GM13976 (cell line): ENCODE measurements around the gene C21orf91.
A peak's percentile ranks its signal among the peaks of the same experiment; 100 is the strongest.

Experiments used
- DNase-seq: peaks from one replicate; pipeline ENCODE4 v3.0.0; 2012; ENCODE audit warnings: low spot score
- in situ Hi-C: fragments of 300-500 bp; cut with MboI; formaldehyde crosslinking; loops from one replicate; pipeline ENCODE4 v1.12.0; 2022; ENCODE audit warnings: low sequenced_read_pairs, mixed read lengths, inconsistent platforms; ENCODE audit not compliant: unreplicated experiment
- TF ChIP-seq, protein P1 (sequence below): IDR thresholded peaks from 2 replicates; pipeline ENCODE4 v1.5.1; 2012; ENCODE audit warnings: borderline replicate concordance, mild to moderate bottlenecking; ENCODE audit not compliant: insufficient read depth; ENCODE audit errors: extremely low read depth, missing control alignments, control extremely low read depth

Gene C21orf91

DNA sequence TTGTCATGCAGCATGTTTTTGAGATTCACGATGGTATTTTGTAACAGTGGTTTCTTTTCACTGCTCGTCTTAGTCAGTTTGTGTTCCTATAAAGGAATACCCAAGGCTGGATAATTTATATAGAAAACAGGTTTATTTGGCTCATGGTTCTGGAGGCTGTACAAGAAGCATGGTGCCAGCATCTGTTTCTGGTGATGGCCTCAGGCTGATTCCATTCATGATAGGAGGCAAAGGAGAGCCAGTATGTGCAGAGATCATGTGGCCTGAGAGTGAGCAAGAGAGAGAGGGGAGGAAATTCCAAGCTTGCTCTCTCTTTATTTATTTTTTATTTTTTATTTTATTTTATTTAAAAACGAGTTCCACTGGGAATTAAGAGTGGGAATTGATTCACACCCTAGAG lies 2.0 kb upstream of the C21orf91 start:
- TF ChIP-seq, protein P1, sequence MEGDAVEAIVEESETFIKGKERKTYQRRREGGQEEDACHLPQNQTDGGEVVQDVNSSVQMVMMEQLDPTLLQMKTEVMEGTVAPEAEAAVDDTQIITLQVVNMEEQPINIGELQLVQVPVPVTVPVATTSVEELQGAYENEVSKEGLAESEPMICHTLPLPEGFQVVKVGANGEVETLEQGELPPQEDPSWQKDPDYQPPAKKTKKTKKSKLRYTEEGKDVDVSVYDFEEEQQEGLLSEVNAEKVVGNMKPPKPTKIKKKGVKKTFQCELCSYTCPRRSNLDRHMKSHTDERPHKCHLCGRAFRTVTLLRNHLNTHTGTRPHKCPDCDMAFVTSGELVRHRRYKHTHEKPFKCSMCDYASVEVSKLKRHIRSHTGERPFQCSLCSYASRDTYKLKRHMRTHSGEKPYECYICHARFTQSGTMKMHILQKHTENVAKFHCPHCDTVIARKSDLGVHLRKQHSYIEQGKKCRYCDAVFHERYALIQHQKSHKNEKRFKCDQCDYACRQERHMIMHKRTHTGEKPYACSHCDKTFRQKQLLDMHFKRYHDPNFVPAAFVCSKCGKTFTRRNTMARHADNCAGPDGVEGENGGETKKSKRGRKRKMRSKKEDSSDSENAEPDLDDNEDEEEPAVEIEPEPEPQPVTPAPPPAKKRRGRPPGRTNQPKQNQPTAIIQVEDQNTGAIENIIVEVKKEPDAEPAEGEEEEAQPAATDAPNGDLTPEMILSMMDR = no peak
- in situ Hi-C loops = no loop called here
- DNase-seq = no peak

DNA sequence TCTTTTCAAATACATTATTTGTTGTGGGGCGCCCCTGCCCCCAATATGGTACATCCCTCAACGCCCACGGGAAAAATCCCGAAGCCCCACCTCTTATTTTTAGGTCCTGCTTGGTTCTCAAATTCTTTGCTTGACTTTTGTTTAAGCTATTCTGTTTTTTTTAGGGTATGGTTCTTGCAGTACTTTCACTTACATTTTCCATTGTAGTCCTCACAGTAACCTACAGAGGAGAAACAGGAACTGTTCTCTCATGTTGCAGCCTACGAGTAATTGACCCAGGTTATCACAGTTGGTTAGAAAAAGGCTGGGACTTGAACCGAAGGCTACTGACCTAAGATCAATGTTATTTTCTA lies 697 bp upstream of the C21orf91 start:
- in situ Hi-C loops = no loop called here
- TF ChIP-seq, protein P1 = no peak
- DNase-seq = peak; percentile 71

DNA sequence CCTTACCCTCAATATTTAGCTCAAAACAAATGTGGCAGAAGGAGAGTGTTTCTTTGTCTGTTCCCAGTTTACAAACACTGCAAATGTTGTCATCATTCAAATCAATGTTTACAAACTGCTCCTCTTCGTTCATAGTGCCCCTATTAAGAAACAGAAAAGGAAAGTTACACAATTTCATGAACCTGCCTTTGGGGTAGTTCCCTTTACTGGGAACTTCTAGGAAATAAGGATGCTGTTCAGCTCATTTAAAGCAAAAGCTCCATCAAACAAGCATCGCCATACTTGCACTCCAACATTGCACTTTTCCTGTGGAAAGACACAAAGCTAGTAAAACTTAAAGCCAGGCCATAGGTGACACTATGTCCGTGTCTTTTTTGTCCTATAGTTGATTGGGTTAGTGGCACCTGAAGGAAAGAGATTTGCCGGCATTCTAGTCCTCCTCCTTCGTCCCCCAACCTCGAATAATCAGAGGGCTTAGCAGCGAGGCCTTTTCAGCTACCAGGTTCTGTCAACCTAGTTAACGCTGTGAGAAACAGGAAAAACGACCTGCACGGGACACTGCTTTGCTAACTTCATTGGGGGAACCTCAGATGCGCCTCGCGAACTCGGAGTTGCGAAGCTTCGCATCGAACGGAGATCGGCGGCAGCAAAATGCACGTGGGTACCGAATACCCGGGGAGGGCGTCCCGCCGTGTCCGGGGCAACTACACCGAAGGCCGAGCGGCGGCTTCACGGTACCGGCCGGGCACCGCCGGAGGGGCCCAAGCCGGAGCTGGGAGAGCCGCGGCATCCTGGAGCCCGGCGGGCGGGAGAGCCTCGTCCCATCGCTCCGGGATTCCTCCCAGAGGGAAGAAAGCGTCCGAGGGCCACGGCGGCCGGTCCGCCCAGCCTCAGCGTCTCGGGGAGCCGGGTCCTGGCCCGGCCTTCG lies 706 bp downstream of the C21orf91 start:
- no peak for DNase-seq
- in situ Hi-C loops = no loop called here

DNA sequence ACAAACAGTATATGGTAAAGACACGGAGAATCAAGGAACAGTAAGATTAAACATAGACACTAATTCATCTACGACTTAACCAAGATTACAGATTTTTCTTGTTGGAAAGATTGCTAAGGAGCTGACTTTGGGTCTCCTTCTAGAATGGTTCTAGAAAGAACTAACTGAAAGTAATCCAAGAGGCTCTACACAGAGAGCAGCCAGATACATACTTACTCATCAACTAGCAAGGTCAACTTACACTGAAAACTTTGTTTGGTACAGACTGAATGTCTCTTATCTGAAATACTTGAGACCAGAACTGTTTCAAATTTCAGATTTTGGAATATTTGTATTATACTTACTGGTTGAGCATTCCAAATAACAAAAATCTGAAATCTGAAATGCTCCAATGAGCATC lies 5.8 kb downstream of the C21orf91 start:
- in situ Hi-C loops = no loop called here
- TF ChIP-seq, protein P1 = no peak
- no peak for DNase-seq

More for the DNA sequence above, 706 bp downstream of the C21orf91 start:
- TF ChIP-seq, protein P1 = no peak

DNA sequence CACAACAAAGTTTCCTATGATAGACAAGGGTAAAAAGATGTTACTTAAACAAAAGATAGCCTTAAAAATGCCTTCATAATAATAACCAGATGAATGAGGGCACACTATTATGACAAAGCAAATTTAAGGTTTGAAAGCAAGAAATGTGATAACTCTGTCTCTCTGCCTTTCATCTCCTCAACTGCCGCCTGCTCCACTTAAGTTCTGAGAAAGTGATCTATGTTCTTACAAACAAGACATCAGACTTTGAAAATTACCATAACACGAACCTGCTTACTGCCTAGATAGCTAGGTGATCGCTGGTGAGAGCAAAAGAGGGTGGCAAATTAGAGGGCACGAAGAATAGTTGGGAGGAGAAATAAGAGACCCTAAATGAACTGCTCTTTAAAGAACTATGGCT lies 13.2 kb downstream of the C21orf91 start:
- in situ Hi-C loops = no loop called here
- DNase-seq = no peak
- TF ChIP-seq, protein P1 = no peak

DNA sequence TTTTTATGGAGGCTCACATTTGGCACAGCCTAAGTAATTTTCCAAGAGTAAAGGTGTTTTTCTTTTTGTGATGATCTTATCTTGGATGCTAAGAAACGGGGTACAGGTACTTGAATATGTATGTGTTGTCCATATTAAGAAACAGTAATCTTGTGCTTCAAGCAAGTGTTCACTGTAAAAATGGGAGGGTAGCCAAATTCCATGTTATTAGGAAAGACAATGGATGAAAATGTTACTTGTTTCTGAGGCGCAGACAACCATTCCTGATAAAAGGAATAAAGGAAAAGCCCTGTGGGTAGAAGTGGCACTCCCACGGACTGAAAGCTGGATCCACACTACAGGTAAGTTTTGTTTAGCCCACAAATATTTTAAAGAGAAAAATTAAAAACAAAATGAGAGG lies 15.6 kb downstream of the C21orf91 start:
- in situ Hi-C loops = no loop called here
- DNase-seq = no peak
- TF ChIP-seq, protein P1 = no peak
